Measurements from ENCODE around the gene TBXT. TPM values are rescaled to one million over a fixed set of nuclear protein-coding genes. Genes with fewer than 3 reads are reported as not detected.
A peak's percentile ranks its signal among the peaks of the same experiment; 100 is the strongest.
"Not testable (repeated sequence)": the region's sequence is repeated elsewhere in the genome, so short reads cannot be mapped to it uniquely, and the experiment has no call there.

Gene TBXT
- total RNA-seq, 1 experiment from 2014 or later, result 2,009 TPM

- DNase-seq (ENCODE audit: extremely low read depth, low read depth), result no peak
Measured at GRCh38 chr6:166172546-166172945, 4.9 kb upstream of the TBXT start.

DNA sequence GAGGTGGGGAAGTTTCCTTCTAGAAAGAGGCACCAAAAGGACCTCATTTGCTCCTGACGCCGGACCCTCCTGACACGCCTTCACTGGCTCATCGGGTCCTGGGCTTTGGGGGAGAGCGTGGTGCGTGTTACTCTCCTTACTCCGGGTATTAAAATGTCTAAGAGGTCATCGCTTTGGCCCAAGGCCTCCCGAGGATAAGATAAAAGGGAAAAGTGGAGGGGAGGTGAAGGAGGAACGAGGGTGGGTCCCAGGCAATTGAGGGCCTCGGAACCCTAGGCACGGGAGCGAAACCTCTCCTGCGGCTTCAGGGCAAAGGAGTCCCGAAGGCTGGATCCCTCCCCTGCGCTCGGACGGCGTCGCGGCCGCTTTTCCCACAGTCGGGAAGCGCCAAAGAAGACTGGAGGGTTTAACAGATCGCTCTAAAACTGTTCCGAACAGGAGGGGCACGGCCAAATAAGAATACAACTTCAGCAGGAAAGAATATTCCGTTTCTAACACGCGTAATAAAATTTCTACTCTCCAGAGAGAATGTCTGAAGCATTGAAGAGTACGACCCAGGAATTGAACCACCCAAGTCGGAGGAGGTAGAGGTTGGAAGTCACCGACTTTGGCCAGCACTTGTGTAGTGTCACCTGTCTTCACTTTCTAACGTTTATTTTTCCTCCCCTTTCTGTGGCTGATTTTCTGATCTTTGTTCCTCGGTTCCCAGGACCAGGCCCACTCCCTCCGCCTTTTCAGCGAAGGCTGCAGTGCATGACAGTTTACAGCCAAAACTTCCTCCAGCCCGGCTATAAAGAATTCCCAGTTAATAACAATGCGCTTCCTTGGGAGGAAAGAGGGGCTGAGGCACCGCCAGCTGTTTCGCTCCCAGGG is 2.1 kb upstream of the TBXT start:
- no peak for DNase-seq (ENCODE audit: extremely low read depth, low read depth)

DNA sequence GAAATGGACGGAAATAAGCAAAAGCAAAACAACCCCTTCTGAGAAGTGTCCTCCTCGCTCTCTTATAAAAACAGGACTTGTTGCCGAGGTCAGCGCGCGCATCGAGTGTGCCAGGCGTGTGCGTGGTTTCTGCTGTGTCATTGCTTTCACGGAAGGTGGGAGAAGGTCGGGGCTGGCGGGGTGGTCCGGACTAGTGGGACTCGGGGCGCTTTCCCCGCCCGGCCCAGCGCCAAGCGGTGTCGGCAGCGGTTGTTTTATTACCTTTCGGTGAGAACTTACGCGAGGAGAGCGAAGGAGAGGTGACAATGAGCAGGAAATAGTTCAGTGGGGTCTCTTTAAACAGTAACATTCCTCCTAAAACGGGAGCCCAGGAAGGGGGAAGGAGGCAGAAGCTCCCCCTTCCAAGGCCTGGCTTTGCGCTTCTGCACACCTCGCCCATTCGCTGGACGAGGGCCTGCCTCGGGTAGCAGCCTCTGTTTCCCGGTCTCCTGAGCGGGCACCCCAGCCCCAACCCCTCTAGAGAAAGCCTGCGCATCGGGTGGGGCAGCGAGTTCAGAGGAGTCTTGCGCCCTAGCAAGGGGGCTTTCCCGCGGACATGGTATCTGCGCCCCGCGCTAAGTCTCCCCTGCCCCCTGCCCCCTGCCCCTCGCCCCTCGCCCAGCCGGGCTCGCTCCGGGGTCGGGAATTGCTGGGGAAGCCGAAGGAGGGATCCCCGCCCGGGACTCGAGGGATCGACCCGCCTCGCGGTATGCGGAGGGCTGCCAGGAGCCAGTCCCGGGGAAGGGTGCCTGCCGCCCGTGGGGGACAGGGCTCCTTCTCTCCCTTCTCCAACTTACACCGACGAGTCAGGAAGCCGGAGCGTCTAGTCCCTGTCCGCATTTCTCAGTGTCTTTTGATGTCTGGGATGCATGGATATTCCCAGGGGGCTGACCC is 1.2 kb upstream of the TBXT start:
- DNase-seq (ENCODE audit: extremely low read depth, low read depth), result peak; percentile 84

GRCh38 chr6:166167258-166167731 is 356 bp downstream of the TBXT start:
- no peak for DNase-seq (ENCODE audit: extremely low read depth, low read depth)

- DNase-seq (ENCODE audit: extremely low read depth, low read depth), result no peak
Measured at GRCh38 chr6:166166314-166167257, 1.1 kb downstream of the TBXT start.

- no peak for DNase-seq (ENCODE audit: extremely low read depth, low read depth)
Measured at GRCh38 chr6:166165558-166166313, 1.9 kb downstream of the TBXT start.

GRCh38 chr6:166162599-166163342 is 4.9 kb downstream of the TBXT start:
- DNase-seq (ENCODE audit: extremely low read depth, low read depth), result peak; percentile 30

DNA sequence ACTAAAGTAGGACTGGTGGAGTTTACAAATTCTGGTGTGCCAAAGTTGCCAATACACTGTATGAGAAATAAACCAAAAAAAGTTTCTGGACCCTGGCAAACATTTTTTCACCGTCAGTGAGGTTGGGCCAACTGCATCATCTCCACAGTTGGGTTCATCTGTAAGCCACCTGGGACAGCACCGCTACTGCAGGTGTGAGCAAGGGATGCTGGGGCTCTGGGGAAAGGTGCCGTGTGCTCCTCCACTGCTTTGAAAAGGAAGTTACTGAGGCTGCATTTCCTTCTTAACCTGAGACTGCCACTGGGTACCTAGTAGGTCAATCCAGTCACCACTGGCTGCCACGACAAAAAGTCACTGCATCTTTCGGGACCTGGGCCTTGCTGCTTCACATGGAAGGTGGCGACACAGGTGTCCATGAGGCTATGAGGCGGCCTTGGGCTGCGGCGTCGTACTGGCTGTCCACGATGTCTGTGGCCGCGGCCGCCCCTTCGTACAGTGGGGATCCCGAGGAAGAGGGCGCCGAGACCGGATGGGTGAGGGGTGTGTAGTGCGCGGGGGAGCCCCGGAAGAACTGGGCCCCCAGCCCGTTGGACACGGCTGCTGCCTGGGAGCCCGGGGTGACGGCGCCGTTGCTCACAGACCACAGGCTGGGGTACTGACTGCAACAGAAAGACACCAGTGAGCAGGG is 9.6 kb downstream of the TBXT start:
- peak; percentile 25 for DNase-seq (ENCODE audit: extremely low read depth, low read depth)

DNA sequence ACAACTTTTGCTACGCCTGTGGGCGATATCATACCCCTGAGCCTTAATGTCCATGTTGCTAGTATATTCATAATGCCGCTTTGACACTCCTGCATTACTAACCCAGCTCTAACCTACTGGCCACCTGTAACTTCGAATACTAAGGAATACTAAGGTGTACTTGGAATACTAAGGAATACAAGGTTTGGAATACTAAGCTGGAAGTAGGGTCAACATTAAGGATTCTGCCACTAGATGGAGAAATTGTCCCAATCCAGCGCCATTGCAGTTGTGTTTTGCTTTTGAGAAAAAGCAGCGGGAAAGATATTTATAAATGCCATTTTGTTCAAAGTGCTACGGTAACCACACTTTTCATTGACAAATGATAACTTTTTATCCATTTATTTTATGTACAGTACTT is 10.7 kb downstream of the TBXT start:
- peak; percentile 52 for DNase-seq (ENCODE audit: extremely low read depth, low read depth)

DNA sequence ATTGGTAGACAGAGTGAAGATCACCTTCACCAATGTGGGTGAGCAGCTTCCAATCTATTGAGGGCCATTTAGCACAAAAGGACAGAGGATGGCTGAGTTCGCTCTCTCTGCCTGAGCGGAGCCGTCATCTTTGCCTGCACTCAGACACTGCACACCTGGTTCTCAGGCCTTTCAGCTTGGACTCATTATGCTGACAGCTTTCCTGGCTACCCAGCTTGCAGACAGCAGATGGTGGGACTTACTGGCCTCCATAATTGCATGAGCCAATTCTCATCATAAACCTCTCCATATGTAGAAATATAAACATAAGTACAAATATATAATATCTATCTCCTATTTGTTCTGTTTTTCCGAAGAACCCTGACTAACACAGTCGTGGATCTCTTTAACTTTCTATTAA is 13.7 kb downstream of the TBXT start:
- no peak for DNase-seq (ENCODE audit: extremely low read depth, low read depth)

- DNase-seq (ENCODE audit: extremely low read depth, low read depth), result no peak
Measured at GRCh38 chr6:166152660-166153059, 15.0 kb downstream of the TBXT start.

GRCh38 chr6:166151798-166152197 is 15.9 kb downstream of the TBXT start:
- no peak for DNase-seq (ENCODE audit: extremely low read depth, low read depth)

- DNase-seq (ENCODE audit: extremely low read depth, low read depth), result no peak
Measured at GRCh38 chr6:166145751-166146150, 21.9 kb downstream of the TBXT start.

DNA sequence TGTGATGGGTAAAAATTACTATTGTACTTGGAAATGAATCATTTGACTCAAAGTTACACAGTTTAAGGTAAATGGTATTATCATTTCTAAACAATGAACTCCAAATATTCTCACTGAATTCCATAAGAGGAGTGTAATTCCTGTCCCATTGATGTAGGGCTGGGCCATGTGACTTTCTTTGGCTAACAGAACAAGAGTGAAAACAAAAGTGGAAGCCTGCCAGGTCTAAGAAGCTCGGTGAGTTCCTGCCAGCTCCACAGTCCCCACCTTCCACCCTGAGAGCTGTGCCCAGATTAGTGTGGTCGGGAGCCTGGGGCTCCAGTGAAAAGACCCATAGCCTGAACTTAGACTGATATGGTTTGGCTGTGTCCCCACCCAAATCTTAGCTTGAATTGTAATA is 24.6 kb downstream of the TBXT start:
- DNase-seq (ENCODE audit: extremely low read depth, low read depth), result no peak

- no peak for DNase-seq (ENCODE audit: extremely low read depth, low read depth)
Measured at GRCh38 chr6:166127624-166128472, 39.8 kb downstream of the TBXT start.

DNA sequence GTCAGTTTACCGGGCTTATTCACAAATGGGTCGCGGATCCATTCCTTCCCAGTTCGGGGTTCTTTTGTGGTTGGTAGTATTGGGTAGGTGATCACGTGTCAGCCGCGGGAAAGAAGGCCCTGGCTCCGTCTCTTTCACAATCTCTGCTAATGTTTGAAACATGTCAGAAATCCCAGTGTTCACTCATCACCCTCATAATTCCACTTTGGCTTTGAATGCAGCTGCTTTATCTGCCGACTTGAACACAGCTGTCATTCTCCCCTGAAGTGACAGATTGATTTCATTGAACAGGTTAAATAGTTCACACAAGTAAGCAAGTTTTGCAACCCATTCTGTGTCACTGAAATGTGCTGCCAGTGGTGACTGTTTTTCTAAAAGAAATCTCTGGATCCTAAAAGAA is 44.5 kb downstream of the TBXT start:
- DNase-seq (ENCODE audit: extremely low read depth, low read depth), result not testable (repeated sequence)

- DNase-seq (ENCODE audit: extremely low read depth, low read depth), result peak; percentile 94
Measured at GRCh38 chr6:166121726-166122125, 45.9 kb downstream of the TBXT start.

Measured in NCI-H460 (cell line).